GM20000 (cell line): ENCODE data around the gene ZNF407.

Experiments used
- DNase-seq: peaks from one replicate; pipeline ENCODE4 v3.0.0; 2012; ENCODE audit warnings: low spot score
- CTCF ChIP-seq: IDR thresholded peaks from 2 replicates; pipeline ENCODE4 v1.5.1; 2012; ENCODE audit warnings: mild to moderate bottlenecking, control low read depth; ENCODE audit errors: extremely low read depth, missing control alignments

The ZNF407 gene

GRCh38 chr18:74724186-74724585 lies 126.5 kb downstream of the ZNF407 start:
- DNase-seq: no peak
- no peak for TF ChIP-seq CTCF

- no peak for DNase-seq
- TF ChIP-seq CTCF: no peak
Measured at GRCh38 chr18:74725690-74726089, 128.0 kb downstream of the ZNF407 start.

GRCh38 chr18:74728586-74728985 lies 130.9 kb downstream of the ZNF407 start:
- TF ChIP-seq CTCF: no peak
- DNase-seq: no peak

- TF ChIP-seq CTCF: no peak
- no peak for DNase-seq
Measured at GRCh38 chr18:74731097-74731496, 133.4 kb downstream of the ZNF407 start.

GRCh38 chr18:74732380-74732779 lies 134.7 kb downstream of the ZNF407 start:
- DNase-seq: no peak
- no peak for TF ChIP-seq CTCF

GRCh38 chr18:74733598-74733997 lies 135.9 kb downstream of the ZNF407 start:
- no peak for TF ChIP-seq CTCF
- no peak for DNase-seq

GRCh38 chr18:74734013-74734444 lies 136.4 kb downstream of the ZNF407 start:
- no peak for TF ChIP-seq CTCF
- no peak for DNase-seq

- no peak for DNase-seq
- no peak for TF ChIP-seq CTCF
Measured at GRCh38 chr18:74739926-74740325, 142.3 kb downstream of the ZNF407 start.
